H9 (cell line): ENCODE data around the gene TTC28. TPM values are rescaled to one million over a fixed set of nuclear protein-coding genes. Genes with fewer than 3 reads are reported as not detected.

ENCODE experiments used
- DNase-seq: peaks from one replicate; pipeline ENCODE4 v3.0.0-alpha.2; 2017
- H2AFZ ChIP-seq: one replicate; pipeline ENCODE4 v1.6.1; 2013; ENCODE audit warnings: mild to moderate bottlenecking, low read length, control low read depth, moderate library complexity
- H2AK5ac ChIP-seq: 2 replicates; pipeline ENCODE4 v1.6.1; 2013; ENCODE audit warnings: low read length, control low read depth, mixed read lengths; ENCODE audit not compliant: insufficient read length
- H2BK120ac ChIP-seq: one replicate; pipeline ENCODE4 v1.6.1; 2013; ENCODE audit warnings: low read depth, mild to moderate bottlenecking, low read length, control low read depth, inconsistent platforms; ENCODE audit not compliant: poor library complexity, severe bottlenecking
- H2BK12ac ChIP-seq: 2 replicates; pipeline ENCODE4 v1.6.1; 2013; ENCODE audit warnings: low read length, control low read depth, mixed read lengths, low read depth; ENCODE audit not compliant: insufficient read length
- H2BK15ac ChIP-seq: 2 replicates; pipeline ENCODE4 v1.6.1; 2013; ENCODE audit warnings: low read depth, low read length, control low read depth
- H2BK20ac ChIP-seq: one replicate; pipeline ENCODE4 v1.6.1; 2013; ENCODE audit warnings: low read depth, mild to moderate bottlenecking, low read length, control low read depth, inconsistent platforms; ENCODE audit not compliant: poor library complexity, severe bottlenecking
- H2BK5ac ChIP-seq: 2 replicates; pipeline ENCODE4 v1.6.1; 2013; ENCODE audit warnings: low read length, control low read depth, mixed read lengths; ENCODE audit not compliant: insufficient read length
- H3K14ac ChIP-seq: 2 replicates; pipeline ENCODE4 v1.6.1; 2013; ENCODE audit warnings: low read length, control low read depth; ENCODE audit not compliant: insufficient read depth
- H3K18ac ChIP-seq: 2 replicates; pipeline ENCODE4 v1.6.1; 2013; ENCODE audit warnings: low read depth, mild to moderate bottlenecking, mixed read lengths, low read length, control low read depth; ENCODE audit not compliant: insufficient read length
- H3K23ac ChIP-seq: 2 replicates; pipeline ENCODE4 v1.6.1; 2013; ENCODE audit warnings: low read length, control low read depth, mixed read lengths, low read depth; ENCODE audit not compliant: insufficient read length
- H3K23me2 ChIP-seq: 2 replicates; pipeline ENCODE4 v1.6.1; 2013; ENCODE audit warnings: low read depth, mild to moderate bottlenecking, mixed read lengths, low read length, control low read depth; ENCODE audit not compliant: insufficient read length, poor library complexity, severe bottlenecking
- H3K27ac ChIP-seq: 2 replicates; pipeline ENCODE4 v1.5.1; 2013; ENCODE audit warnings: low read length, control low read depth, mixed read lengths, low read depth; ENCODE audit not compliant: insufficient read length
- H3K27me3 ChIP-seq: 2 replicates; pipeline ENCODE4 v1.6.1; 2013; ENCODE audit warnings: low read length, control low read depth, inconsistent platforms; ENCODE audit not compliant: insufficient read depth
- H3K4ac ChIP-seq: 2 replicates; pipeline ENCODE4 v1.6.1; 2013; ENCODE audit warnings: low read depth, mild to moderate bottlenecking, control low read depth, inconsistent platforms, low read length, moderate library complexity
- H3K4me1 ChIP-seq: 2 replicates; pipeline ENCODE4 v1.6.1; 2013; ENCODE audit warnings: low read length, control low read depth, inconsistent platforms; ENCODE audit not compliant: insufficient read depth
- H3K4me2 ChIP-seq: 2 replicates; pipeline ENCODE4 v1.6.1; 2013; ENCODE audit warnings: low read length, control low read depth, mixed read lengths; ENCODE audit not compliant: insufficient read length, insufficient read depth
- H3K56ac ChIP-seq: 2 replicates; pipeline ENCODE4 v1.6.1; 2013; ENCODE audit warnings: low read depth, mild to moderate bottlenecking, mixed read lengths, low read length, control low read depth; ENCODE audit not compliant: insufficient read length
- H3K79me1 ChIP-seq: 2 replicates; pipeline ENCODE4 v1.6.1; 2013; ENCODE audit warnings: low read depth, mild to moderate bottlenecking, moderate library complexity, low read length, control low read depth, inconsistent platforms; ENCODE audit not compliant: insufficient read depth, poor library complexity, severe bottlenecking
- H3K79me2 ChIP-seq: 2 replicates; pipeline ENCODE4 v1.6.1; 2013; ENCODE audit warnings: low read length, control low read depth, inconsistent platforms; ENCODE audit not compliant: insufficient read depth
- H3K9ac ChIP-seq: 2 replicates; pipeline ENCODE4 v1.6.1; 2013; ENCODE audit warnings: low read length, control low read depth, mixed read lengths; ENCODE audit not compliant: insufficient read length; ENCODE audit errors: extremely low read depth
- H3K9me3 ChIP-seq: one replicate; pipeline ENCODE4 v1.6.1; 2013; ENCODE audit warnings: low read depth, low read length, inconsistent platforms; ENCODE audit not compliant: control insufficient read depth
- H3T11ph ChIP-seq: one replicate; pipeline ENCODE4 v1.6.1; 2013; ENCODE audit warnings: mild to moderate bottlenecking, low read length, control low read depth, inconsistent platforms
- H4K20me1 ChIP-seq: one replicate; pipeline ENCODE4 v1.6.1; 2013; ENCODE audit not compliant: control insufficient read depth, insufficient read length, insufficient read depth
- H4K5ac ChIP-seq: 2 replicates; pipeline ENCODE4 v1.6.1; 2013; ENCODE audit warnings: low read depth, mild to moderate bottlenecking, mixed read lengths, low read length, control low read depth; ENCODE audit not compliant: insufficient read length
- H4K8ac ChIP-seq: replicated peaks from 2 replicates; pipeline ENCODE4 v1.6.1; 2013; ENCODE audit warnings: low read length, control low read depth, mixed read lengths, low read depth; ENCODE audit not compliant: insufficient read length
- H4K91ac ChIP-seq: 2 replicates; pipeline ENCODE4 v1.6.1; 2013; ENCODE audit warnings: low read depth, mild to moderate bottlenecking, moderate library complexity, mixed read lengths, low read length, control low read depth; ENCODE audit not compliant: insufficient read length
- H3K27ac Mint-ChIP-seq, 3 experiments: 2 replicates in 2 of 3; 3 replicates in 1 of 3; pipeline ENCODE4 v1.8.0; 2020 to 2021; ENCODE audit warnings: mixed read lengths in 3 of 3, mild to moderate bottlenecking in 1 of 3, moderate library complexity in 1 of 3
- H3K27me3 Mint-ChIP-seq: 2 replicates; pipeline ENCODE4 v1.8.0; 2021; ENCODE audit warnings: low read depth, mild to moderate bottlenecking, moderate library complexity, mixed read lengths
- H3K36me3 Mint-ChIP-seq, 3 experiments: 2 replicates in 2 of 3; 3 replicates in 1 of 3; pipeline ENCODE4 v1.8.0; 2020 to 2021; ENCODE audit warnings: low read depth in 3 of 3, mixed read lengths in 3 of 3; ENCODE audit not compliant: insufficient read depth in 1 of 3
- H3K4me1 Mint-ChIP-seq, 2 experiments: 2 replicates each; pipeline ENCODE4 v1.8.0; 2020; ENCODE audit warnings: mixed read lengths in 2 of 2
- H3K4me3 Mint-ChIP-seq, 2 experiments: 2 replicates in 1 of 2; 3 replicates in 1 of 2; pipeline ENCODE4 v1.8.0; 2020 to 2021; ENCODE audit warnings: mild to moderate bottlenecking in 2 of 2, mixed read lengths in 2 of 2, moderate library complexity in 1 of 2
- H3K9me3 Mint-ChIP-seq, 2 experiments: 2 replicates in 1 of 2; 3 replicates in 1 of 2; pipeline ENCODE4 v1.8.0; 2020; ENCODE audit warnings: mild to moderate bottlenecking in 2 of 2, mixed read lengths in 2 of 2, moderate library complexity in 1 of 2
- WGBS: extraction: QIAGEN DNeasy Blood & Tissue Kit; methylation state at CpG from one replicate; pipeline ENCODE4 v1.1.7; 2013; ENCODE audit warnings: missing lambda C conversion rate, low lambda C conversion rate, mixed read lengths; ENCODE audit not compliant: insufficient read length; ENCODE audit errors: extremely low coverage; 5-methylcytosine and 5-hydroxymethylcytosine counted together
- total RNA-seq: library from RNA; stranded (reverse); gene quantifications from 2 replicates; pipeline ENCODE4 v1.2.1, GENCODE V29; 2021
- TF ChIP-seq, protein P1 (sequence below): fragments of 200-600 bp; sonication (generic); conservative IDR thresholded peaks from 3 replicates; pipeline ENCODE4 v1.8.0; 2021; ENCODE audit warnings: antibody characterized with exemption, mild to moderate bottlenecking

Gene TTC28
- total RNA-seq, 1 experiment from 2014 or later: 13.6 TPM

DNA sequence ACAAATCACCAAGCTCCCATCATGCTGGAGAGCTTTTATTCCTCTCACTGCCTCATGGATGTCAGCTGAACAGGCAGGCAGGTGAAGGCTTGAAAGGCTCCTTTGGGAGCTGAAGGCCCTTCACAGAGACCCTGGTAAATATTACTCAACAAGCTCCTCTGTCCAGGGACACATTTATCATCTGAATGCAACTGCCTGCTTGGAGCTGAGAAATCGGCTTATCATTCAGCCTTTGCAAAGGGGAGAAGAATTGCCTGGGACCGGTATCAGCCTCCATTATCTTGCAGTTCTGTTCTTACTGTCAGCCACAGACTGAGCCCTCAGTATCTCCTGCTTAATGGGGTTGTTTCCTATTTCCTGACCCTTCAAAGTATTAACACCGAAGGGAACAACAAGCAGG is 646.8 kb downstream of the TTC28 start:
- no peak overlapping the region for H2BK120ac ChIP-seq
- H3K9me3 ChIP-seq: no peaks in the 10 kb centered on the region
- peaks cover 0 to 2% of the 10 kb centered on the region in 2 experiments; a peak in 1 of 5 replicates for H3K9me3 Mint-ChIP-seq
- no peak overlapping the region for H3K27ac Mint-ChIP-seq
- H3K9ac ChIP-seq: no peak overlapping the region
- H2BK12ac ChIP-seq: no peak overlapping the region
- H3T11ph ChIP-seq: no peak overlapping the region
- no peaks in the 10 kb centered on the region for H3K79me2 ChIP-seq
- no peak overlapping the region for H2BK20ac ChIP-seq
- peaks cover 11% of the 10 kb centered on the region; the same call in 1 of the 2 replicates for H3K27me3 Mint-ChIP-seq
- no peaks in the 10 kb centered on the region for H4K20me1 ChIP-seq
- no peaks in the 10 kb centered on the region for H3K79me1 ChIP-seq
- H3K4me1 Mint-ChIP-seq: peaks cover 0 to 3% of the 10 kb centered on the region in 2 experiments; a peak in 1 of 4 replicates
- no peak overlapping the region for H3K4me3 Mint-ChIP-seq
- no peak overlapping the region for H3K4me2 ChIP-seq
- H2BK5ac ChIP-seq: no peak overlapping the region
- H3K4me1 ChIP-seq: no peaks in the 10 kb centered on the region
- H3K14ac ChIP-seq: no peak overlapping the region
- H3K27me3 ChIP-seq: no peaks in the 10 kb centered on the region
- no peak overlapping the region for H3K27ac ChIP-seq
- WGBS: no CpG with 5 or more reads among the region's 3 CpGs
- no peaks in the 10 kb centered on the region for H3K36me3 Mint-ChIP-seq
- no peak overlapping the region for H2AK5ac ChIP-seq
- H4K91ac ChIP-seq: no peak overlapping the region
- H3K23ac ChIP-seq: no peak overlapping the region
- H4K8ac ChIP-seq: no peak overlapping the region
- no peak overlapping the region for H2AFZ ChIP-seq
- H3K23me2 ChIP-seq: no peaks in the 10 kb centered on the region
- no peak overlapping the region for H3K18ac ChIP-seq
- no peak for DNase-seq
- no peak overlapping the region for H3K4ac ChIP-seq
- no peak overlapping the region for H4K5ac ChIP-seq
- no peak overlapping the region for H3K56ac ChIP-seq
- H2BK15ac ChIP-seq: no peak overlapping the region
- TF ChIP-seq, protein P1, sequence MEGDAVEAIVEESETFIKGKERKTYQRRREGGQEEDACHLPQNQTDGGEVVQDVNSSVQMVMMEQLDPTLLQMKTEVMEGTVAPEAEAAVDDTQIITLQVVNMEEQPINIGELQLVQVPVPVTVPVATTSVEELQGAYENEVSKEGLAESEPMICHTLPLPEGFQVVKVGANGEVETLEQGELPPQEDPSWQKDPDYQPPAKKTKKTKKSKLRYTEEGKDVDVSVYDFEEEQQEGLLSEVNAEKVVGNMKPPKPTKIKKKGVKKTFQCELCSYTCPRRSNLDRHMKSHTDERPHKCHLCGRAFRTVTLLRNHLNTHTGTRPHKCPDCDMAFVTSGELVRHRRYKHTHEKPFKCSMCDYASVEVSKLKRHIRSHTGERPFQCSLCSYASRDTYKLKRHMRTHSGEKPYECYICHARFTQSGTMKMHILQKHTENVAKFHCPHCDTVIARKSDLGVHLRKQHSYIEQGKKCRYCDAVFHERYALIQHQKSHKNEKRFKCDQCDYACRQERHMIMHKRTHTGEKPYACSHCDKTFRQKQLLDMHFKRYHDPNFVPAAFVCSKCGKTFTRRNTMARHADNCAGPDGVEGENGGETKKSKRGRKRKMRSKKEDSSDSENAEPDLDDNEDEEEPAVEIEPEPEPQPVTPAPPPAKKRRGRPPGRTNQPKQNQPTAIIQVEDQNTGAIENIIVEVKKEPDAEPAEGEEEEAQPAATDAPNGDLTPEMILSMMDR: no peak
